Measurements from ENCODE around the gene GABRP. TPM values are rescaled to one million over a fixed set of nuclear protein-coding genes. Genes with fewer than 3 reads are reported as not detected.

GABRP gene, protein sequence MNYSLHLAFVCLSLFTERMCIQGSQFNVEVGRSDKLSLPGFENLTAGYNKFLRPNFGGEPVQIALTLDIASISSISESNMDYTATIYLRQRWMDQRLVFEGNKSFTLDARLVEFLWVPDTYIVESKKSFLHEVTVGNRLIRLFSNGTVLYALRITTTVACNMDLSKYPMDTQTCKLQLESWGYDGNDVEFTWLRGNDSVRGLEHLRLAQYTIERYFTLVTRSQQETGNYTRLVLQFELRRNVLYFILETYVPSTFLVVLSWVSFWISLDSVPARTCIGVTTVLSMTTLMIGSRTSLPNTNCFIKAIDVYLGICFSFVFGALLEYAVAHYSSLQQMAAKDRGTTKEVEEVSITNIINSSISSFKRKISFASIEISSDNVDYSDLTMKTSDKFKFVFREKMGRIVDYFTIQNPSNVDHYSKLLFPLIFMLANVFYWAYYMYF
- total RNA-seq: 1 to 10 TPM in 1 of 4 donors, under 1 TPM in 2, not detected in 1; 0.51 to 1.8 (median 0.75) TPM

DNA sequence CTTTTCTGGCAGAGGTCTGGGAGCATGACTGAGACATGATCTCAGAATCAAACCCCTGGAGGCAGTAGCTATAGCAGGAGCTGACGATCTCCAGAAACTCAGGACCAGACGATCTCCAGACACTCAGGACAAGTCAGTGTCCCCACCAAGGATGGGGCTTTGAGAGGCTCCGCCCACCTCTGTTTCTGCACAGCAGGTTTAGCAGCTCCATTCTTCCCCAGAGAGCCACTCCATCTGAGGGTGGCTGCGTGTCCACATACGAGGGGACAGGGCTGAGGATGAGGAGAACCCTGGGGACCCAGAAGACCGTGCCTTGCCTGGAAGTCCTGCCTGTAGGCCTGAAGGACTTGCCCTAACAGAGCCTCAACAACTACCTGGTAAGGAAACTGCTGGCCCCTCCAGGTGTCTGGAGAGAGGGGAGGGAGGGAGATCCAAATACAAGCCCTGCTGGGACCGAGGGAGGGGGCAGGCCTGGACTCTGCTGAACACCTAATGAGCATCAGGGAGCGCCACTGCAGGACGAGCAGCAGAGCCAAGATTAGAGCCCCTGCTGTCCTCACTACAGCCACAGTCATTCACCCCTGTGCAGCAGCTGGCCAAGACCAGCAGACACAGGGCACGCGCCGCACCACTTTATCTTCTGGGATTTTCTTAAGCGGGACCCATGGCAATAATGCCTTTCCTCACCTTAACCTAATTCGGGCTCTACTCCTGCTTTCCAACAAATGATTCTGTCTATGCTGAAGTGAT, at the start of gene GABRP:
Gene GABRP (plus strand): TSS at position 228 of the 750 bp plus-strand sequence. CDS start 4,891 bp downstream, outside the sequence.
- TF ChIP-seq, protein P1, sequence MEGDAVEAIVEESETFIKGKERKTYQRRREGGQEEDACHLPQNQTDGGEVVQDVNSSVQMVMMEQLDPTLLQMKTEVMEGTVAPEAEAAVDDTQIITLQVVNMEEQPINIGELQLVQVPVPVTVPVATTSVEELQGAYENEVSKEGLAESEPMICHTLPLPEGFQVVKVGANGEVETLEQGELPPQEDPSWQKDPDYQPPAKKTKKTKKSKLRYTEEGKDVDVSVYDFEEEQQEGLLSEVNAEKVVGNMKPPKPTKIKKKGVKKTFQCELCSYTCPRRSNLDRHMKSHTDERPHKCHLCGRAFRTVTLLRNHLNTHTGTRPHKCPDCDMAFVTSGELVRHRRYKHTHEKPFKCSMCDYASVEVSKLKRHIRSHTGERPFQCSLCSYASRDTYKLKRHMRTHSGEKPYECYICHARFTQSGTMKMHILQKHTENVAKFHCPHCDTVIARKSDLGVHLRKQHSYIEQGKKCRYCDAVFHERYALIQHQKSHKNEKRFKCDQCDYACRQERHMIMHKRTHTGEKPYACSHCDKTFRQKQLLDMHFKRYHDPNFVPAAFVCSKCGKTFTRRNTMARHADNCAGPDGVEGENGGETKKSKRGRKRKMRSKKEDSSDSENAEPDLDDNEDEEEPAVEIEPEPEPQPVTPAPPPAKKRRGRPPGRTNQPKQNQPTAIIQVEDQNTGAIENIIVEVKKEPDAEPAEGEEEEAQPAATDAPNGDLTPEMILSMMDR (IDR thresholded peaks at IDR 0.05; ENCODE audit: low read depth): no peak

DNA sequence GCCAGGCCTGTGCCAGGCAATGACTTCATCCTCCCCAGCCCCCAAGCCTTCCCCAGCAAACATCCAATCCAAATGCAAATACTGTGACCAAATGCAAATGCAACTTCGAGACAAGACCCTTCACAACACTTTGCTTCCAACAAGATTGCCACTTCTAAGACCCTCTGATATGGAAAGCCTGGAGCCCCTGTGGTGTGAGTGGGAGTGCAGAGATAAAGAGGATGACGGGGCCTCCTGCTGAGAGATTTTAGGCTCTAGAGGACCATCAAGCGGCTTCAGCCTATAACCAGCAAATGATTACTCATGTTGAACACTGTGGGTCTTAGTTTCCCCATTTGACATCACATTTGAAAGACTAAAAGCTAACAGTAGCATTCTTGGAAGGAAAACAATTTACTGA, 46.6 kb upstream of the GABRP start:
- TF ChIP-seq, protein P1 (IDR thresholded peaks at IDR 0.05; ENCODE audit: low read depth): no peak

DNA sequence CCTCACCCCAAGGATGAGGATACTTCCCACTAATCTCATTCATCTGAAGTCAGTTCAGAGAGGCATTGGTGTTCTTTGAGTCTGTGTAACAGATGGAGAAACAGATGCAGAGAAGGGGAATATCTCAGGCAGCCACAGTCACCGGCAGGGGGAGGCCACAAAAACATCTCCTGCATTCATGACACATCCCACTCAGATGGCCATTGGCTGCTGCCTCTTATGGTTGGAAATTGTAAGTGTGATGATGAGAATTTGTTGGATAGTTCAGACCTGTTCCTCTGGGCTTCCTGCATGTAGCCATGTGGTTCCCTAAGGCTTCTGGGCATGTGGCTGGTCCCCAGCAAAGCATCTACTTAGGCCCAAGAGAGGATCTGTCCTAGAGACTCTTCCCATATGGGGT, 45.9 kb upstream of the GABRP start:
- TF ChIP-seq, protein P1 (IDR thresholded peaks at IDR 0.05; ENCODE audit: low read depth): no peak

DNA sequence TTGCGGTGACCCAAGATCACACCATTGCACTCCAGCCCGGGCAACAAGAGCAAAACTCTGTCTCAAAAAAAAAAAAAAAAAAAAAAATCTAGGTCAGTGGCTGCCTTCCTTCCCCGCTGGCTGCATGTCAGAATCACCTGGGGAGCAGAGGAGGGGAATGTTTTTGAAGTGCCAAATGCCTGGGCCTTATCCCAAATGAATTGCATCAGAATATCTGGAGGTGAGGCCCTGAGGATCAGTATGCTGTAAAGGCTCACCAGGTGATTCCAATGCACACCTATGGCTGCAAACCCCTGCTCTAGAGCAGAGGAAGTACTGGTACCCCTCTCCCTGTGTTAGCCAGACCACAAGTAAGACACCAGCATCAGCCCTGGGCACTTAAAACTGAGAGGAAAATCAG, 44.7 kb upstream of the GABRP start:
- TF ChIP-seq, protein P1 (IDR thresholded peaks at IDR 0.05; ENCODE audit: low read depth): no peak

DNA sequence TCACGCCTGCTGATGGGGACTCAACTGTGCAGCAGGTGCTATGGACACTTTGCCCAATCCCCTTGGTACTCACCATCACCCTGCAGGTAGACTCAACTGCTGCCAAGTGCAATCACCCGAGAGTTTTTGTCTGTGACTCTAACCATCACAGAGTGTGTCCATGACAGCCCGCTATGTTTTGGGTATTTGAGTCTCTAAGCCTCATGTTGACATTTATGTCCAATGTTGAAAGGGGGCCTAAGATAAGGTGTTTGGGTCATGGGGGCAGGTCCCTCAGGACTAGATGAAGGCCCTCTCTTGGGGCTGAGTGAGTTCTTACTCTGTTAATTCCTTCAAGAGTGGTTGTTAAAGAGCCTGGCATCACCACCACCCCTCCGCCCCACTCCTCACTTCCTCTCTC, 44.1 kb upstream of the GABRP start:
- TF ChIP-seq, protein P1 (IDR thresholded peaks at IDR 0.05; ENCODE audit: low read depth): no peak

DNA sequence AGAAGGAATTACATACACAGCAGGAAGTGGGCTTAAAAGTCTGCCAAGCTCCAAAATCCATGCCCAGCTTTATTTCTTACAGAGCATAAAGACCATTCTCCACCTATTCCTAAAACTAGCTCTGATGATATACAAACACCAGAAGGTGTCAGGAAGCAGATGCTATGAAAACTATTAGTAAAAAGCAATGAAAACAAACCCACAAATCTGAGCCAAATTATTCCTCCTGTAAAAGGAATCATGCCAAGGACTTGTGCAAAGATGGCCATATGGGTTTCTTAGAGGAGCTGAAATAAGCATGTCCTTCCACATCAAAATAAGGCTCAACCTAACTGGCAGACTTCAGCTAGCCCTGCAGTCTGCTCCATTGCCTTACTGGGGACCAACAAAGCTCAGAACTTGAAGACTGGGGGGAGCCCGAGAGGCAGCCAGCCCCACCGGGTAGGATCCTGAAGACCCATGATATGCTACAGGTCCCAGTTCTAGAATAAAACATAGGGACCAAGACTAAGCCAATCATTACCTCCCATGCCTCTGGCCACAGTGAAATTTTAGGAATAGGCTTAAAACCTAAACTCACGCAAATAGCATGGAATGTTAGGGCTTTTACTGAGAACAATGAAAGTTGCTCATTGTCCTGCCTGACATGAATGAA, 42.8 kb upstream of the GABRP start:
- TF ChIP-seq, protein P1 (IDR thresholded peaks at IDR 0.05; ENCODE audit: low read depth): no peak

DNA sequence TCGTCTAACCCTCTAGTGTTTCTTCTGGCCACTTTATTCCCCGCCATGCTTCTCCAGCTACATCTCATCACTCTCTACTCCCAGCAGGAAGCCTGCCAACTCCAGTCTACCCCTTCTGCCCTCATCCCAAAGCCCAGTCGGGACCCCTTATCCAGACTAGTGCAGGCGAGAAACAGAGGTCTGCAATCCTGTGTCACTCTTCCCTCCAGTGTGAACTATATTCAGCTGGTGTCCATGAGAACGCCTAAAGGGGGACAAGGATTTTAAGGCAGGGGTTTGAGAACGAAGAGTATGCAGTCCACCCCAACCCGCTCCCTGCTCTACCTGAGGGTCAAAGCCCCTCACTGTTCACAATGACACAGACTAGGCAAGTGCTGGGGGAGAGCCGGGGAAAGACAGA, 41.7 kb upstream of the GABRP start:
- TF ChIP-seq, protein P1 (IDR thresholded peaks at IDR 0.05; ENCODE audit: low read depth): no peak
